Right lobe of liver (tissue), 6 donors: ENCODE data around the gene ZFPL1. TPM values are rescaled to one million over a fixed set of nuclear protein-coding genes. Genes with fewer than 3 reads are reported as not detected.
A peak's percentile ranks its signal among the peaks of the same experiment; 100 is the strongest.

Experiments
- ATAC-seq, 4 donors: fragments of 200-7000 bp; cut with Tn5 transposase; one replicate each; pipeline ENCODE4 v1.9.1; 2020; ENCODE audit warnings: mild to moderate bottlenecking in 4 of 4, moderate library complexity in 4 of 4
- DNase-seq, 3 donors: peaks; one replicate each; pipeline ENCODE4 v3.0.0-alpha.2; 2020
- H3K27ac ChIP-seq, 3 donors: fragments of 200-600 bp; one replicate each; pipeline ENCODE4 v1.8.0; 2022
- H3K27me3 ChIP-seq, 2 donors: fragments of 200-600 bp; one replicate each; pipeline ENCODE4 v1.8.0; 2022
- H3K36me3 ChIP-seq, 4 donors: fragments of 200-600 bp; sonication (generic) in 1 of 4; one replicate each; pipeline versions ENCODE4 v1.5.1 to v1.8.0; 2017 to 2022; ENCODE audit warnings: control low read depth in 1 of 4
- H3K4me1 ChIP-seq, 4 donors: fragments of 200-600 bp; sonication (generic) in 1 of 4; one replicate each; pipeline versions ENCODE4 v1.5.1 to v1.8.0; 2017 to 2022; ENCODE audit warnings: control low read depth in 1 of 4
- H3K4me3 ChIP-seq, 3 donors: fragments of 200-600 bp; one replicate each; pipeline ENCODE4 v1.8.0; 2022
- H3K9me3 ChIP-seq, 4 donors: fragments of 200-600 bp; sonication (generic) in 1 of 4; one replicate each; pipeline versions ENCODE4 v1.5.1 to v1.8.0; 2017 to 2022; ENCODE audit warnings: control low read depth in 1 of 4
- POLR2A ChIP-seq: fragments of 450-650 bp; IDR thresholded peaks from one replicate; pipeline ENCODE4 v1.6.1; 2017; ENCODE audit warnings: antibody characterized with exemption, mild to moderate bottlenecking
- WGBS: methylation state at CpG from one replicate; pipeline ENCODE4 v1.1.6; 2018; ENCODE audit warnings: low coverage, low lambda C conversion rate; ENCODE audit not compliant: insufficient coverage; ENCODE audit errors: missing lambda C conversion rate; 5-methylcytosine and 5-hydroxymethylcytosine counted together
- intact Hi-C, 2 donors: fragments of 100-400 bp; cut with DNase I; formaldehyde crosslinking; loops; one replicate each; pipeline versions ENCODE4 v1.11.2 to v1.14.1; 2022
- total RNA-seq, 6 experiments: library from RNA; depleted of rRNA in 2 of 6; stranded (reverse); fragments of >200 nt in 2 of 6; fragmentation: NEBNext Ultra II Directional in 3 of 6; extraction: Animal tissue kit (Norgen Biotek cat#: 25700) in 3 of 6; gene quantifications; one replicate each; pipeline versions ENCODE4 v1.1.0 to v1.2.4, GENCODE V29; 2016 to 2023
- TF ChIP-seq, protein P1 (sequence below), 4 donors: fragments of 200-600 bp in 3 of 4; fragments of 450-650 bp in 1 of 4; IDR thresholded peaks; one replicate each; pipeline versions ENCODE4 v1.5.1 to v1.8.0; 2016 to 2022; ENCODE audit warnings: antibody characterized with exemption in 4 of 4, mild to moderate bottlenecking in 2 of 4
- donor health status: DM: no; HTN: yes; CAD: no.
- donor health status: DM: no; HTN: no; CAD: no.
- donor health status: DM: no; HTN: no; CAD: no.
- donor health status: DM: no; HTN: yes; CAD: no.
- donor health status: DM: no; HTN: yes; CAD: no.

Gene ZFPL1
- total RNA-seq, 6 experiments from 2014 or later: 15.4 to 22.4 (median 18.0) TPM

DNA sequence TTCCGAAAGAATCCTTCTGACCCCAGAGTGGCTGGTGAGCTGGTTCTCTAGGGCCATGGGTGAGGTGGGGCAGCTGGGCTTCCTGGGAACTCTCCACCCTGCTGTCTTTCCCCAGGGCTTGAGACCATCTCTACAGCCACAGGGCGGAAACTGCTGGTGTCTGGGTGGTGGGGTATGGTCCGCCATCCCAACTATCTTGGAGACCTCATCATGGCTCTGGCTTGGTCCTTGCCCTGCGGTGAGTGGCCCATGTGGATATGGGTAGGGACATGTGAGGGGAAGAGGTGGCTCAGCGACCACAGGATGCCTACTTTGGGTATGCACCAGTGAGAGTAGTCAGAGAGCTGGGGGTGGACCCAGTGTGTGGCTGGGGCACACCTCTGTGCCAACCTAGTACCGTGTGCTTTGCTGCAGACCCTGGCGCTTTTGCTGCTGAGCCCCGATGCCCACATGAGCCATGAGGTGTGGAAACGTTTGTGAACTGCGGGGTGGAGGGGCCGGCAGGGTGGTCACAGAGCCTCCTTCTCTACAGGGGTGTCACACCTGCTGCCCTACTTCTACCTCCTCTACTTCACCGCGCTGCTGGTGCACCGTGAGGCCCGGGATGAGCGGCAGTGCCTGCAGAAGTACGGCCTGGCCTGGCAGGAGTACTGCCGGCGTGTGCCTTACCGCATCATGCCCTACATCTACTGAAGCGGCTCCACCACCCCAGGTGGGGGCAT is 31.5 kb downstream of the ZFPL1 start:
- intact Hi-C loops: no loop called here
- ATAC-seq (no peak), DNase-seq (peak in 1 of 3 donors; percentile 53)
- no peak for TF ChIP-seq POLR2A
- TF ChIP-seq, protein P1, sequence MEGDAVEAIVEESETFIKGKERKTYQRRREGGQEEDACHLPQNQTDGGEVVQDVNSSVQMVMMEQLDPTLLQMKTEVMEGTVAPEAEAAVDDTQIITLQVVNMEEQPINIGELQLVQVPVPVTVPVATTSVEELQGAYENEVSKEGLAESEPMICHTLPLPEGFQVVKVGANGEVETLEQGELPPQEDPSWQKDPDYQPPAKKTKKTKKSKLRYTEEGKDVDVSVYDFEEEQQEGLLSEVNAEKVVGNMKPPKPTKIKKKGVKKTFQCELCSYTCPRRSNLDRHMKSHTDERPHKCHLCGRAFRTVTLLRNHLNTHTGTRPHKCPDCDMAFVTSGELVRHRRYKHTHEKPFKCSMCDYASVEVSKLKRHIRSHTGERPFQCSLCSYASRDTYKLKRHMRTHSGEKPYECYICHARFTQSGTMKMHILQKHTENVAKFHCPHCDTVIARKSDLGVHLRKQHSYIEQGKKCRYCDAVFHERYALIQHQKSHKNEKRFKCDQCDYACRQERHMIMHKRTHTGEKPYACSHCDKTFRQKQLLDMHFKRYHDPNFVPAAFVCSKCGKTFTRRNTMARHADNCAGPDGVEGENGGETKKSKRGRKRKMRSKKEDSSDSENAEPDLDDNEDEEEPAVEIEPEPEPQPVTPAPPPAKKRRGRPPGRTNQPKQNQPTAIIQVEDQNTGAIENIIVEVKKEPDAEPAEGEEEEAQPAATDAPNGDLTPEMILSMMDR (IDR thresholded peaks at IDR 0.05): no peak
- WGBS: 86% methylated on average over 1 of the region's 21 CpGs
- Histone ChIP-seq H3K36me3 (peaks cover 3 to 20% (median 9%) of the 10 kb centered on the region in 4 donors), H3K27ac (no peak overlapping the region), H3K4me3 (no peak overlapping the region), H3K27me3 (no peaks in the 10 kb centered on the region), H3K4me1 (peaks cover 0 to 42% (median 25%) of the 10 kb centered on the region in 4 donors), H3K9me3 (no peaks in the 10 kb centered on the region)

DNA sequence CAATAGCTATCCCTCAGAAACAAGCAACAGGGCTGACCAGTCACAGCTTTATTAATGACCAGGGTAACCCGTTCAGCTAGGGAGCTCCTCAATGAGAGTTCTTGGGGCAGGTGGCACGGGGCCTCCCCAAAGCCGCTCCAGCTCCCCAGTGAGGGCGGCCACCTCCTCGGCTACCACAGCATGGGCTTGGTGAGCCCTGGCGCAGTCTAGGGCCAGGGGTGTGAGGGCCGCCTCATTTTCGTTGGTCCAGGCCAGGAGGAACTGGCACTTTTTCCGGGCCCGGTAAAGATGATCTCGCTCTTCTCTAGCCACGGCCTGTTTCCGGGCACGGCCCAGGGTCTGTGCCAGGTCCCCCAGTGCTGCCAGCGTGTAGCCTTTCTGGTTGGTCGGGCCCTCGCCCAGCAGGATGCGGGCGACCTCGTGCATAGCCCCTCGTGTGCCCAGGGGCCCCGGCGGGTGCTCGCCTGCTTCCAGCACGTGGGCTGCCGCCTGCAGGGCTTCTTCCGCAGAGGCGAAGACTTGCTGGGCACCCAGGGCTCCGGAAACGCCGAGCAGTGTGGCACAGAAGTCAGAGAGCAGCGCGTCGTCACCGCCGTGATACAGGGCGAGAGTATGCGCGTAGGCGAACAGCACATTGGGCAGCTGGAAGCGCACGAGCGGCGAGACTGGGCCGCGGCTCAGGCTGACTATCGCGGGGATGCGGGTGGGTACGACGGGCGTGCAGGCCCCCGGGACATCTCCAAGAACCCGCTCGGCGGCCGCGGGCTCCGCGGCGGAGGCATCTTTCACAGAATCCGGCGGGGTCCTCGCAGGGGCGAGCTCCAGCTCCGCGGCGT is 32.6 kb downstream of the ZFPL1 start:
- H3K9me3 ChIP-seq: no peaks in the 10 kb centered on the region
- H3K27ac ChIP-seq: peak overlapping the region; percentile 27 to 92 (median 64)
- 0% methylated on average over 11 of the region's 68 CpGs for WGBS
- H3K4me1 ChIP-seq: peaks cover 0 to 39% (median 23%) of the 10 kb centered on the region in 4 donors
- intact Hi-C loops: no loop called here
- ATAC-seq (peak; percentile 0 to 7 (median 3)), DNase-seq (peak; percentile 62 to 69 (median 62))
- peak overlapping the region; percentile 68 to 91 (median 89) for H3K4me3 ChIP-seq
- peaks cover 5 to 26% (median 11%) of the 10 kb centered on the region in 4 donors for H3K36me3 ChIP-seq
- TF ChIP-seq, protein P1 (IDR thresholded peaks at IDR 0.05): no peak
- no peak for TF ChIP-seq POLR2A
- no peaks in the 10 kb centered on the region for H3K27me3 ChIP-seq

DNA sequence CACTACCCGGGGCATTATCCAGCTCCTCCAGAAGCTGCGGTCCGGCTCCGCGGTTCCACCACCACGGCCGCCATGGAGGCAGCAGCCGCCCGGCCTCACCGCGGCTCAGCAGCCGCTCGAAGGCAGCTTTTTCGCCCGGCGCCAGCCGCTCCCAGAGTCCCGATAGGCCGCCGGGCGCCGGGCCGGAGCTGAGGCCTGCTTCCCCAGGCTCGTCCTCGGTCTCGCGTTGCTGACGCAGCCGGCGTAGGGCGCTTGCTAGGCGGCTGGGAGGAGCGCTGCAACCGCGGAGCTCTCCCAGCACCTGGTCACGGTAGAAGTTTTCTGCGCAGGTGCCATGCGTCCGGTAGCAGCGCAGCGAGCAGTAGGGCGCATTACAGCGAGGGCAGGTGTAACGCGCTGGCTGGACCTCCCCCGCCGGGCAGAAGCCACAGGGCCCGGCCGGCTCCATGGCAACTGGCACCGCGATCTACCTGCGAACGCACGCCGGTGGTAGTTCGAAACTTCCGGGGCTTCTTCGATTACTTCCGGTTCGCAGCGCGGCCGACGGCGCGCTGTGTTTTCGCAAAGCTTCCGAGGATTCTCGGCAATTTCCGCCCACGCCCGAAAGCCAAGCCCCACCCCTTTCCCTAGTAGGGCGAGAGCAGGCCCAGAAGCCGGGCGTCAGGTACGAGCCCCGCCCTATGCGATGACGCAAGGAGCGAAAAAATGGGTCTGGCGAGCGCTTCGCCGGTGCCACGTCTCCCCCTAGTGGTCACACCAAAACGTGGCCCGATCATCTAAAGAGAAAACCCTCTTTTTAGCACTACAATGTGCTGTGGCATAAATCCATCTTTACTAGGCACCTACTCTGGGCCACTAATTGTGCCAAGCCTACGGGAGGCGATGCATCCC is 33.4 kb downstream of the ZFPL1 start, which contains the start of gene ZNHIT2:
TSS of gene ZNHIT2 (minus strand) at position 496 of the 891 bp plus-strand sequence. CDS start at position 448, 48 bp downstream.
- intact Hi-C loops: no loop called here
- ATAC-seq (peak; percentile 75 to 85 (median 82)), DNase-seq (peak; percentile 99 to 100 (median 99))
- Histone ChIP-seq H3K9me3 (no peaks in the 10 kb centered on the region), H3K27me3 (no peaks in the 10 kb centered on the region), H3K27ac (peak within 1 kb of the TSS; percentile 27 to 92 (median 64)), H3K4me1 (peaks cover 0 to 39% (median 22%) of the 10 kb centered on the region in 4 donors), H3K36me3 (peaks cover 5 to 26% (median 11%) of the 10 kb centered on the region in 4 donors), H3K4me3 (peak within 1 kb of the TSS; percentile 68 to 91 (median 89))
- TF ChIP-seq POLR2A: peak; percentile 75
- TF ChIP-seq, protein P1 (IDR thresholded peaks at IDR 0.05): peak; percentile 95 to 97 (median 96)
- WGBS: 1% methylated on average over 29 of the region's 89 CpGs
